ENCODE measurements around the gene INHBB.

DNA sequence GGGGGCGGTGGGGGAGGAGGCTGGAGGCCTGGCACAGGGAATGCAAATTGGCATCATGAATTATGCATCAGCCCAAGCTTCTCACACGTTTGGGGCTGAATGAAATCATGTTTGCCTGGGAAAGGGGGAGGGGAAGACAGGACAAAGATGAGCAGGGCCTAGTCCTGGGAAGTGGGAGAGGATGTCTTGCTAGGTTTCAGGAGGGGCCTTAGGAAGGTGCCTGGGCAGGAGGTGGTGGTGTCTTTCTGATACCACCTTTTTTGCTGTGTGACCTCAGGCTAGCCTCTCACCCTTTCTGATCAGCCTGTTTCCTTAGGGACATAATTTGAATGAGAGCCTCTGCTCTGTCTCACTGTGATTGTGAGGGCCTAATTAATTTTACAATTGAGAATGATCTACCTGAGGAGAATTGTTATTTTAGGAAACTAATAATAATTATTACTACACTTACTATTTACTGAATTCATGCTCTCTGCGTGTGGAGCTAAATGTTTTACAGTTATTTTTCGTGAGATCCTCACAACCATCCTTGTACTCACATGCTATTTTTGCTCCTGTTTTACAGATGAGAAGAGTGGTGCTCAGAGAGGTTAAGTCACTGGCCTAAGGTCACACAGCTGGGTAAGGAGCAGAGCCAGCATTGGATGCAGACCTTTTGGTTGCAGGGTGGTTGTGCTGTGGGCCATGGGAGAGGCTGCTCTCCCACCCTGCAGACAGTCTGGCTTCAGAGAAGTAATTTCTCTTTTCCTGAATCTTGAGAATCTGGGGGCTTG, 39.6 kb downstream of the INHBB start:
- TF ChIP-seq EZH2 (IDR thresholded peaks at IDR 0.05) = no peak
- TF ChIP-seq, protein P1, sequence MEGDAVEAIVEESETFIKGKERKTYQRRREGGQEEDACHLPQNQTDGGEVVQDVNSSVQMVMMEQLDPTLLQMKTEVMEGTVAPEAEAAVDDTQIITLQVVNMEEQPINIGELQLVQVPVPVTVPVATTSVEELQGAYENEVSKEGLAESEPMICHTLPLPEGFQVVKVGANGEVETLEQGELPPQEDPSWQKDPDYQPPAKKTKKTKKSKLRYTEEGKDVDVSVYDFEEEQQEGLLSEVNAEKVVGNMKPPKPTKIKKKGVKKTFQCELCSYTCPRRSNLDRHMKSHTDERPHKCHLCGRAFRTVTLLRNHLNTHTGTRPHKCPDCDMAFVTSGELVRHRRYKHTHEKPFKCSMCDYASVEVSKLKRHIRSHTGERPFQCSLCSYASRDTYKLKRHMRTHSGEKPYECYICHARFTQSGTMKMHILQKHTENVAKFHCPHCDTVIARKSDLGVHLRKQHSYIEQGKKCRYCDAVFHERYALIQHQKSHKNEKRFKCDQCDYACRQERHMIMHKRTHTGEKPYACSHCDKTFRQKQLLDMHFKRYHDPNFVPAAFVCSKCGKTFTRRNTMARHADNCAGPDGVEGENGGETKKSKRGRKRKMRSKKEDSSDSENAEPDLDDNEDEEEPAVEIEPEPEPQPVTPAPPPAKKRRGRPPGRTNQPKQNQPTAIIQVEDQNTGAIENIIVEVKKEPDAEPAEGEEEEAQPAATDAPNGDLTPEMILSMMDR (IDR thresholded peaks at IDR 0.05 in 2 of 3, conservative IDR thresholded peaks at IDR 0.05 in 1 of 3; ENCODE audit: borderline replicate concordance in 1 of 3, insufficient read depth in 1 of 3, low read depth in 2 of 3, low read length in 2 of 3) = no peak
- TF ChIP-seq, protein P2, sequence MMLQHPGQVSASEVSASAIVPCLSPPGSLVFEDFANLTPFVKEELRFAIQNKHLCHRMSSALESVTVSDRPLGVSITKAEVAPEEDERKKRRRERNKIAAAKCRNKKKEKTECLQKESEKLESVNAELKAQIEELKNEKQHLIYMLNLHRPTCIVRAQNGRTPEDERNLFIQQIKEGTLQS (IDR thresholded peaks at IDR 0.05) = no peak
- TF ChIP-seq, protein P3, sequence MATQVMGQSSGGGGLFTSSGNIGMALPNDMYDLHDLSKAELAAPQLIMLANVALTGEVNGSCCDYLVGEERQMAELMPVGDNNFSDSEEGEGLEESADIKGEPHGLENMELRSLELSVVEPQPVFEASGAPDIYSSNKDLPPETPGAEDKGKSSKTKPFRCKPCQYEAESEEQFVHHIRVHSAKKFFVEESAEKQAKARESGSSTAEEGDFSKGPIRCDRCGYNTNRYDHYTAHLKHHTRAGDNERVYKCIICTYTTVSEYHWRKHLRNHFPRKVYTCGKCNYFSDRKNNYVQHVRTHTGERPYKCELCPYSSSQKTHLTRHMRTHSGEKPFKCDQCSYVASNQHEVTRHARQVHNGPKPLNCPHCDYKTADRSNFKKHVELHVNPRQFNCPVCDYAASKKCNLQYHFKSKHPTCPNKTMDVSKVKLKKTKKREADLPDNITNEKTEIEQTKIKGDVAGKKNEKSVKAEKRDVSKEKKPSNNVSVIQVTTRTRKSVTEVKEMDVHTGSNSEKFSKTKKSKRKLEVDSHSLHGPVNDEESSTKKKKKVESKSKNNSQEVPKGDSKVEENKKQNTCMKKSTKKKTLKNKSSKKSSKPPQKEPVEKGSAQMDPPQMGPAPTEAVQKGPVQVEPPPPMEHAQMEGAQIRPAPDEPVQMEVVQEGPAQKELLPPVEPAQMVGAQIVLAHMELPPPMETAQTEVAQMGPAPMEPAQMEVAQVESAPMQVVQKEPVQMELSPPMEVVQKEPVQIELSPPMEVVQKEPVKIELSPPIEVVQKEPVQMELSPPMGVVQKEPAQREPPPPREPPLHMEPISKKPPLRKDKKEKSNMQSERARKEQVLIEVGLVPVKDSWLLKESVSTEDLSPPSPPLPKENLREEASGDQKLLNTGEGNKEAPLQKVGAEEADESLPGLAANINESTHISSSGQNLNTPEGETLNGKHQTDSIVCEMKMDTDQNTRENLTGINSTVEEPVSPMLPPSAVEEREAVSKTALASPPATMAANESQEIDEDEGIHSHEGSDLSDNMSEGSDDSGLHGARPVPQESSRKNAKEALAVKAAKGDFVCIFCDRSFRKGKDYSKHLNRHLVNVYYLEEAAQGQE (IDR thresholded peaks at IDR 0.05; ENCODE audit: low read depth) = no peak
- TF ChIP-seq POLR2AphosphoS5 (IDR thresholded peaks at IDR 0.05; ENCODE audit: low read depth, low read length) = no peak
- TF ChIP-seq POLR2A (IDR thresholded peaks at IDR 0.05; ENCODE audit: borderline replicate concordance, extremely low read depth, insufficient read depth, insufficient read length) = no peak
- no peak for TF ChIP-seq RAD21 (IDR thresholded peaks at IDR 0.05; ENCODE audit: low read depth)
- TF ChIP-seq SRF (IDR thresholded peaks at IDR 0.05; ENCODE audit: low read depth) = no peak
- no peak for TF ChIP-seq ZFX (IDR thresholded peaks at IDR 0.05)
- no peak for TF ChIP-seq EZH2phosphoT487 (IDR thresholded peaks at IDR 0.05; ENCODE audit: borderline replicate concordance)

Data from HCT116 (cell line).